ENCODE measurements around the gene NDFIP1. TPM values are rescaled to one million over a fixed set of nuclear protein-coding genes. Genes with fewer than 3 reads are reported as not detected.

Gene NDFIP1
- total and polyA plus RNA-seq, 12 donors = 26.7 to 313 (median 89.2) TPM

- H3K36me3 ChIP-seq (replicated peaks in 1 of 2) = no peaks in the 10 kb centered on the region
- no peak overlapping the region for H3K27ac ChIP-seq
- intact Hi-C loops (cut with DNase I) = no loop called here
- no peaks in the 10 kb centered on the region for H3K4me1 ChIP-seq (replicated peaks in 1 of 2)
- no peak for TF ChIP-seq CTCF (IDR thresholded peaks at IDR 0.05)
- TF ChIP-seq POLR2A (IDR thresholded peaks at IDR 0.05) = no peak
- H3K4me3 ChIP-seq = no peak overlapping the region
- no peaks in the 10 kb centered on the region for H3K9me3 ChIP-seq (replicated peaks in 1 of 3)
- no peaks in the 10 kb centered on the region for H3K27me3 ChIP-seq
- DNase-seq = no peak
- WGBS, 4 donors = 91 to 96% (median 93%) methylated on average over 4 to 5 of the region's 5 CpGs
Measured at GRCh38 chr5:142197781-142198180, 89.2 kb downstream of the NDFIP1 start.

GRCh38 chr5:142199388-142199787 lies 90.8 kb downstream of the NDFIP1 start:
- intact Hi-C loops (cut with DNase I) = no loop called here
- Histone ChIP-seq H3K36me3 (replicated peaks in 1 of 2) (no peaks in the 10 kb centered on the region), H3K27ac (no peak overlapping the region), H3K4me1 (replicated peaks in 1 of 2) (no peaks in the 10 kb centered on the region), H3K27me3 (no peaks in the 10 kb centered on the region), H3K4me3 (no peak overlapping the region), H3K9me3 (replicated peaks in 1 of 3) (no peaks in the 10 kb centered on the region)
- TF ChIP-seq CTCF (IDR thresholded peaks at IDR 0.05) (no peak), POLR2A (IDR thresholded peaks at IDR 0.05) (no peak)
- no peak for DNase-seq
- WGBS, 4 donors = 94 to 100% (median 97%) methylated on average over 8 of the region's 8 CpGs

- no peak overlapping the region for H3K4me3 ChIP-seq
- H3K9me3 ChIP-seq (replicated peaks in 1 of 3) = no peaks in the 10 kb centered on the region
- no peaks in the 10 kb centered on the region for H3K36me3 ChIP-seq (replicated peaks in 1 of 2)
- intact Hi-C loops (cut with DNase I) = no loop called here
- 52 to 63% (median 60%) methylated on average over 6 of the region's 6 CpGs for WGBS, 4 donors
- no peaks in the 10 kb centered on the region for H3K27me3 ChIP-seq
- H3K4me1 ChIP-seq (replicated peaks in 1 of 2) = no peaks in the 10 kb centered on the region
- no peak for TF ChIP-seq POLR2A (IDR thresholded peaks at IDR 0.05)
- no peak for TF ChIP-seq CTCF (IDR thresholded peaks at IDR 0.05)
- no peak overlapping the region for H3K27ac ChIP-seq
- no peak for DNase-seq
Measured at GRCh38 chr5:142200387-142200786, 91.8 kb downstream of the NDFIP1 start.

GRCh38 chr5:142201471-142201887 lies 92.9 kb downstream of the NDFIP1 start:
- WGBS, 4 donors = 81 to 90% (median 86%) methylated on average over 2 to 3 of the region's 3 CpGs
- Histone ChIP-seq H3K27ac (no peak overlapping the region), H3K27me3 (no peaks in the 10 kb centered on the region), H3K9me3 (replicated peaks in 1 of 3) (no peaks in the 10 kb centered on the region), H3K4me1 (replicated peaks in 1 of 2) (no peaks in the 10 kb centered on the region), H3K36me3 (replicated peaks in 1 of 2) (no peaks in the 10 kb centered on the region), H3K4me3 (no peak overlapping the region)
- TF ChIP-seq POLR2A (IDR thresholded peaks at IDR 0.05) (no peak), CTCF (IDR thresholded peaks at IDR 0.05) (no peak)
- no peak for DNase-seq
- intact Hi-C loops (cut with DNase I) = no loop called here

All from adrenal gland (tissue), 12 donors.